GM19438 (cell line): Measurements from ENCODE around the gene R3HCC1L.

Experiments
- ATAC-seq: cut with Tn5 transposase; IDR thresholded peaks from one replicate; pipeline ENCODE4 v1.9.1; 2021; ENCODE audit warnings: low read depth; ENCODE audit not compliant: unreplicated experiment

R3HCC1L gene

GRCh38 chr10:98257198-98257597, 122.7 kb downstream of the R3HCC1L start:
- ATAC-seq = no peak

GRCh38 chr10:98257961-98258360, 123.5 kb downstream of the R3HCC1L start:
- no peak for ATAC-seq

GRCh38 chr10:98258683-98259454, 124.4 kb downstream of the R3HCC1L start:
- ATAC-seq = no peak

GRCh38 chr10:98259606-98260315, 125.3 kb downstream of the R3HCC1L start:
- ATAC-seq = no peak

- no peak for ATAC-seq
These were observed 125.9 kb downstream of the R3HCC1L start for GRCh38 chr10:98260350-98260749.

- ATAC-seq = no peak
These were observed 126.3 kb downstream of the R3HCC1L start for GRCh38 chr10:98260752-98261151.

- ATAC-seq = no peak
These were observed 127.2 kb downstream of the R3HCC1L start for GRCh38 chr10:98261436-98262277.

- ATAC-seq = no peak
These were observed 128.1 kb downstream of the R3HCC1L start for GRCh38 chr10:98262571-98262970.

- no peak for ATAC-seq
These were observed 128.6 kb downstream of the R3HCC1L start for GRCh38 chr10:98263088-98263487.

GRCh38 chr10:98264378-98265065, 130.1 kb downstream of the R3HCC1L start:
- ATAC-seq = no peak

GRCh38 chr10:98265403-98266378, 131.2 kb downstream of the R3HCC1L start:
- no peak for ATAC-seq

- no peak for ATAC-seq
These were observed 132.2 kb downstream of the R3HCC1L start for GRCh38 chr10:98266647-98267046.

- no peak for ATAC-seq
These were observed 132.8 kb downstream of the R3HCC1L start for GRCh38 chr10:98267069-98267893.

- no peak for ATAC-seq
These were observed 133.6 kb downstream of the R3HCC1L start, which contains the start of gene LOXL4 for GRCh38 chr10:98267894-98268693. TSS of gene LOXL4 (minus strand) at chr10:98268194. CDS start at chr10:98263019, 5,175 bp downstream.

GRCh38 chr10:98268694-98269431, 134.4 kb downstream of the R3HCC1L start:
- no peak for ATAC-seq

GRCh38 chr10:98269435-98269912, 135.0 kb downstream of the R3HCC1L start:
- ATAC-seq = no peak
